Activated T-cell treated with anti-CD3 and anti-CD28 coated beads, Interleukin-2, amount 50 U/mL, for 4 hours (primary cell): ENCODE results near the gene LLGL2. TPM values are rescaled to one million over a fixed set of nuclear protein-coding genes. Genes with fewer than 3 reads are reported as not detected.

ENCODE experiments used
- ATAC-seq, 2 donors: fragments of 200-7000 bp; cut with Tn5 transposase; one replicate each; pipeline ENCODE4 v1.10.0; 2021
- DNase-seq: peaks from one replicate; pipeline ENCODE4 v3.0.0-alpha.2; 2020
- H3K27me3 Mint-ChIP-seq: one replicate; pipeline ENCODE4 v1.8.0; 2021; ENCODE audit warnings: low read depth, mixed read lengths
- H3K36me3 Mint-ChIP-seq: one replicate; pipeline ENCODE4 v1.8.0; 2022; ENCODE audit warnings: mixed read lengths; ENCODE audit not compliant: insufficient read depth
- H3K4me1 Mint-ChIP-seq: one replicate; pipeline ENCODE4 v1.8.0; 2021; ENCODE audit warnings: low read depth, mixed read lengths
- H3K4me3 Mint-ChIP-seq: one replicate; pipeline ENCODE4 v1.8.0; 2021; ENCODE audit warnings: mild to moderate bottlenecking, moderate library complexity, mixed read lengths
- H3K9me3 Mint-ChIP-seq: one replicate; pipeline ENCODE4 v1.8.0; 2021; ENCODE audit warnings: mixed read lengths
- total RNA-seq, 3 donors: library from RNA; stranded (reverse); gene quantifications; one replicate each; pipeline ENCODE4 v1.2.1, GENCODE V29; 2021

Gene LLGL2
- total RNA-seq, 3 donors from 2014 or later = 9.5 to 14.1 (median 10.2) TPM

DNA sequence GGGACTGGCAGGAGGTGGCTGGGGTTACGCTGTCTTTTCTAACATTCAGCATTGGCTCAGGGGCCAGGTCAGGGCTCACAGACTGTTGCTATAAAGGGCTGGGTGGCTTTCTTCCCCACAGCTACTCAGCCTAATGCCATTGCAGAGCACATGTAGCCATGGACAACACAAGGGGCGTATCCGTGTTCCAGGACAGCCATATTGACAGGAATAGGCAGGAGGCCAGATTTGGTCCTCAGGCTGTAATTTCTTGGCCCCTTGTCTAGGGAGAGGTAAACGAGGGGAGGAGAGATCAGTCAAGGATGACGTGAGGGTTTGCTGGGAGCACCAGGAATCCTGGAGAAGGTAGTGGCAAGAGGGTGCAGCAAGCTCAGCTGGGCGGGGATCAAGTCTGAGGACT is 40.9 kb downstream of the LLGL2 start:
- H3K27me3 Mint-ChIP-seq = no peaks in the 10 kb centered on the region
- peaks cover 12% of the 10 kb centered on the region for H3K36me3 Mint-ChIP-seq
- no peaks in the 10 kb centered on the region for H3K4me1 Mint-ChIP-seq
- no peak for DNase-seq
- H3K4me3 Mint-ChIP-seq = no peak overlapping the region
- no peak for ATAC-seq
- H3K9me3 Mint-ChIP-seq = no peaks in the 10 kb centered on the region

DNA sequence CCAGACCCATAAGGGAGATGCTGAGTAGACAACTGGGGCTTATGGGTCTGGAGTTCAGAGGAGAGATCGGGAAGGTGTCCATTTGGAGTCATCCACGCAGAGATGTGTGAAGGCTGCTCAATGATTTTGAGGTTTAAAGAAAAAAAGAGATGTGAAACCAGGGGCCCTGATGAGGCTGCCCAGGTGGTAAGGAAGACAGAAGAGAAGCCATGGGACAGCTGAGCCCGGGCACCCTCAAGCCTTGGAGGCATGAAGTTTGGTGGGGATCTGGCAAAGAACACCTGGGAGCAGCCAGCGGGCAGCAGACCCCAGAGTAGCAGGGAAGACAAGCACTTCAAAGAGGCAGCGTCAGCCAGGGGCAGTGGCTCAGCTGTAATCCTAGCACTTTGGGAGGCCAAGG is 41.3 kb downstream of the LLGL2 start:
- Mint-ChIP-seq H3K4me3 (no peak overlapping the region), H3K36me3 (peaks cover 12% of the 10 kb centered on the region), H3K9me3 (no peaks in the 10 kb centered on the region), H3K4me1 (no peaks in the 10 kb centered on the region), H3K27me3 (no peaks in the 10 kb centered on the region)
- DNase-seq (no peak), ATAC-seq (no peak)

DNA sequence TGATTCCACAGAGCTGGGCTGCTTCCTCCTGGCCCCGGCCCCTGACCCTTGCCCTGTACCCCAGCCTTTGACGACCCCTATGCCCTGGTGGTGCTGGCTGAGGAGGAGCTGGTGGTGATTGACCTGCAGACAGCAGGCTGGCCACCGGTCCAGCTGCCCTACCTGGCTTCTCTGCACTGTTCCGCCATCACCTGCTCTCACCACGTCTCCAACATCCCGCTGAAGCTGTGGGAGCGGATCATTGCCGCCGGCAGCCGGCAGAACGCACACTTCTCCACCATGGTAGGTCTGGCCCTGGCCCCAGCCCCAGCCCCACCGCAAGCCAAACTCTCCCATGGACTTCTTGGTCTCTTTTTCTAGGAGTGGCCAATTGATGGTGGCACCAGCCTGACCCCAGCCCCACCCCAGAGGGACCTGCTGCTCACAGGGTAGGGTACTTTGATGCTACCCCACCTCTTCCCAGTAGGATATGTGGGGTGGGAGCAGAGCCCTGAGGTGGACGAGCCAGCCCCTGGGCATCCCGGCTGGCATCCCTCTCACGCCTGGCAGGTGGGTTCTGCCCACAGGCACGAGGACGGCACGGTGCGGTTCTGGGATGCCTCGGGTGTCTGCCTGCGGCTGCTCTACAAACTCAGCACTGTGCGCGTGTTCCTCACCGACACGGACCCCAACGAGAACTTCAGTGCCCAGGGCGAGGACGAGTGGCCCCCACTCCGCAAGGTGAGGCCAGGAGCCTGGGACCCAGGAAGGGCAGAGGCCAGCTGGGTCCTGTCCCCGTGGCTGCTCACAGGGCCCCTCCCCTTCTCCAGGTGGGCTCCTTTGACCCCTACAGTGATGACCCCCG is 43.1 kb downstream of the LLGL2 start:
- H3K27me3 Mint-ChIP-seq = no peaks in the 10 kb centered on the region
- H3K36me3 Mint-ChIP-seq = peaks cover 8% of the 10 kb centered on the region
- no peak overlapping the region for H3K4me3 Mint-ChIP-seq
- ATAC-seq (no peak), DNase-seq (no peak)
- H3K4me1 Mint-ChIP-seq = no peaks in the 10 kb centered on the region
- H3K9me3 Mint-ChIP-seq = no peaks in the 10 kb centered on the region

DNA sequence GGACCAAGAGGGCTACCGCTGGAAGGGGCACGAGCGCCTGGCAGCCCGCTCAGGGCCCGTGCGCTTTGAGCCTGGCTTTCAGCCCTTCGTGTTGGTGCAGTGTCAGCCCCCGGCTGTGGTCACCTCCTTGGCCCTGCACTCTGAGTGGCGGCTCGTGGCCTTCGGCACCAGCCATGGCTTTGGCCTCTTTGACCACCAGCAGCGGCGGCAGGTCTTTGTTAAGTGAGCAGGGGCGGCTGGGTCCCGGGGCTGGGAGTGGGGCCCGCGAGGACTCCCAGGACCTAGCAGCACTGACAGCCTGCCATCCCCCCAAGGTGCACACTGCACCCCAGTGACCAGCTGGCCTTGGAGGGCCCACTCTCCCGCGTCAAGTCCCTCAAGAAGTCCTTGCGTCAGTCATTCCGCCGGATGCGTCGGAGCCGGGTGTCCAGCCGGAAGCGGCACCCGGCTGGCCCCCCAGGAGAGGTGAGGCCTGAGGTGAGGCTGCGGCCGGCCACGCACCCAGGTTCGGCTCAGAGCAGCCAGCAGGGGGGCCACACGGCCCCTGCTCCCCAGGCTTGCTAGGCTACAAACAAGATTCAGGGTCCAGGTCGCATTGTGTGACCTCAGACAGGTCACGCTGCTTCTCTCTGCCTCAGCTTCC is 44.7 kb downstream of the LLGL2 start:
- peaks cover 8% of the 10 kb centered on the region for H3K36me3 Mint-ChIP-seq
- no peak overlapping the region for H3K4me3 Mint-ChIP-seq
- H3K9me3 Mint-ChIP-seq = no peaks in the 10 kb centered on the region
- no peaks in the 10 kb centered on the region for H3K4me1 Mint-ChIP-seq
- ATAC-seq (no peak), DNase-seq (no peak)
- no peaks in the 10 kb centered on the region for H3K27me3 Mint-ChIP-seq

DNA sequence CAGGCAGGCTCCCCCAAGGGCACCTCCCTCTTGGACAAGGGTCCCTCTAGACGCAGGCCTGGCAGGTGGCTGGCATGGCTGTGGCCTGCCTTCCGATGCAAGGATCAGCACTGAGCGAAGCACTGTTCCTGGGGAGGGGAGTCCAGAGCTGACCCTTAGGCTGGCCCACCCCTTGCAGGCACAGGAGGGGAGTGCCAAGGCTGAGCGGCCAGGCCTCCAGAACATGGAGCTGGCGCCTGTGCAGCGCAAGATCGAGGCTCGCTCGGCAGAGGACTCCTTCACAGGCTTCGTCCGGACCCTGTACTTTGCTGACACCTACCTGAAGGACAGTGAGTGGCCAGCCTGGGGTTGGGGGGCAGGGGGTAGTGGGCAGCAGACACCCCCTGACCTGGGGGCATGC is 45.3 kb downstream of the LLGL2 start:
- H3K4me1 Mint-ChIP-seq = no peaks in the 10 kb centered on the region
- peaks cover 8% of the 10 kb centered on the region for H3K36me3 Mint-ChIP-seq
- ATAC-seq (no peak), DNase-seq (no peak)
- no peaks in the 10 kb centered on the region for H3K27me3 Mint-ChIP-seq
- no peak overlapping the region for H3K4me3 Mint-ChIP-seq
- H3K9me3 Mint-ChIP-seq = no peaks in the 10 kb centered on the region

DNA sequence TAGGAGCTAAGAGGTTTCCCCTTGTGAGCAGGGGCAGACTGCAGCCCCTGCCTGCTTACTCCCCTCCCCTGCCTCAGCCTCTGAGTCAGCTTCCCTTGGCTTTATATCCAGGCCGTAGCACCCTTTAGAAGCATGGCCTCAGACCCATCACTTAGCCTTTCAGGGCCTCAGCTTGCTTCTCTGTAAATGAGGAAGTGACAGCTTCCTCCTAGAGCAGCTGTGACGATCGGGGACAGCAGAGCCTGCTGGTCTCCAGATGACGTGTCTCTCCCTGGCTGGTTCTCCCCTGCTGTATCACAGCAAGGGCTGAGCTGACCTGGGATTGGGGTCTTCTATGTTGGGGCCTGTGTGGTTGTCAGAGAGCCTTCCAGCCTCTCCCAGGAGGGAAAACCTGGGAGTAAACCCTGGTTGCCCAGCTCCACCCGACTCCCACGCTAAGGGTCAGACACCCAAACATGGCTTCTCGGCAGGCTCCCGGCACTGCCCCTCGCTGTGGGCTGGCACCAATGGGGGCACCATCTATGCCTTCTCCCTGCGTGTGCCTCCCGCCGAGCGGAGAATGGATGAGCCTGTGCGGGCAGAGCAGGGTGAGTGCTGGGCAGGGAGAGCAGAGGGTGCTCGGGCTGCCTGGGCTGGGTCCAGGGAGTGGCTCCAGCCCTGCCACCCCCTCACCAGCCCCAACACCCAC is 45.8 kb downstream of the LLGL2 start:
- peaks cover 6% of the 10 kb centered on the region for H3K36me3 Mint-ChIP-seq
- H3K27me3 Mint-ChIP-seq = no peaks in the 10 kb centered on the region
- ATAC-seq = peak in 1 of 2 donors; percentile 32
- H3K4me1 Mint-ChIP-seq = no peaks in the 10 kb centered on the region
- no peaks in the 10 kb centered on the region for H3K9me3 Mint-ChIP-seq
- DNase-seq = no peak
- H3K4me3 Mint-ChIP-seq = no peak overlapping the region

DNA sequence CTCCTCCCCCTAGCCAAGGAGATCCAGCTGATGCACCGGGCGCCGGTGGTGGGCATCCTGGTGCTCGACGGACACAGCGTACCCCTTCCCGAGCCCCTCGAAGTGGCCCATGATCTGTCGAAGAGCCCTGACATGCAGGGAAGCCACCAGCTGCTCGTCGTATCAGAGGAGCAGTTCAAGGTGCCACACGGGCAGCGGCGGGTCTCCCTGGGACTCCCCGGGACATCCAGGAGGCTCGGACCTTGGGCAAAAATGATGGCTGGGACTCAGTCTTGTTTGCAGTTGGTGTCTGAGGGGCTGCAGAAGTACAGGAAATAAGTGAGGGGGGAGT is 46.4 kb downstream of the LLGL2 start:
- Mint-ChIP-seq H3K27me3 (no peaks in the 10 kb centered on the region), H3K9me3 (no peaks in the 10 kb centered on the region), H3K4me1 (no peaks in the 10 kb centered on the region), H3K4me3 (no peak overlapping the region), H3K36me3 (peaks cover under 1% of the 10 kb centered on the region)
- DNase-seq = no peak
- ATAC-seq = no peak

DNA sequence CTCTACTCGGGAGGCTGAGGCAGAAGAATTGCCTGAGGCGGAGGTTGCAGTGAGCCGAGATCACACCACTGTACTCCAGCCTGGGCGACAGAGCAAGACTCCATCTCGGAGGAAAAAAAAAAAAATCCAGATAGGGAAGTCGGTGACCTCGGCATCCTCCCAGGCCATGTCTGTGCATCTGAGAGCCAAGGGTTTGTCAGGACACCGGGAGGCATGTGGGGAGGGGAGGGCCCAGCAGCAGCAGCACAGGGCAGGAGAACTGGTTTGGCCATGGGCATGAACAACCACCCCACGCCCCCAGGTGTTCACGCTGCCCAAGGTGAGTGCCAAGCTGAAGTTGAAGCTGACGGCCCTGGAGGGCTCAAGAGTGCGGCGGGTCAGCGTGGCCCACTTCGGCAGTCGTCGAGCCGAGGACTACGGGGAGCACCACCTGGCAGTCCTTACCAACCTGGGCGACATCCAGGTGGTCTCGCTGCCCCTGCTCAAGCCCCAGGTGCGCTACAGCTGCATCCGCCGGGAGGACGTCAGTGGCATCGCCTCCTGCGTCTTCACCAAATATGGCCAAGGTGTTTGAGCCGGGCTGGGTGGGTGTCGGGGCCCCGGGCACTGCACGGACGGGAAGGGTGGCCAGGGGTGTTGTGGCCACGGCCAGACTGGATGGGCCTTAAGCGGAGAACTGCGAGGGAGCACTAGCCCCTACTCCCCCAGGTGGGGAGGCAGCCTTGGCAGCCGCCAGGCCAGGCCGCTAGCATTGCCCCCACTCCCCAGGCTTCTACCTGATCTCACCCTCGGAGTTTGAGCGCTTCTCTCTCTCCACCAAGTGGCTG is 47.4 kb downstream of the LLGL2 start:
- no peaks in the 10 kb centered on the region for H3K36me3 Mint-ChIP-seq
- DNase-seq = no peak
- no peaks in the 10 kb centered on the region for H3K27me3 Mint-ChIP-seq
- no peak for ATAC-seq
- no peaks in the 10 kb centered on the region for H3K4me1 Mint-ChIP-seq
- H3K9me3 Mint-ChIP-seq = no peaks in the 10 kb centered on the region
- H3K4me3 Mint-ChIP-seq = no peak overlapping the region

DNA sequence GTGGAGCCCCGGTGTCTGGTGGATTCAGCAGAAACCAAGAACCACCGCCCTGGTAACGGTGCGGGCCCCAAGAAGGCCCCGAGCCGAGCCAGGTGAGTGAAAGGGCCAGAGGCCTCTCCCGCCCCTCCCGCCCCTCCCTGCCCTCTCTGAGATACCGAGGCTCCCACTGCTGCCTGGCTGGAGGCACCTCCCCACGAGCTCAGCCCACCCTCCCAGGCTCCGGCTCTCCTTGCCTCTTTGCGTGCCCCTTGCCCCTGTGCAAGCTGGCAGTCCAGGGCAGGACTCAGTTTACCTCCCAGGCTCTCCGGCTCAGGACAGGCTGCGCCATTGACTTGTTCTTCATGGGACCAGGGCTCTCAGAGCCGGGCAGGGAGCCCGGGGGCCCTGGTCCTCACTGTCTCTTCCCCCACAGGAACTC is 48.1 kb downstream of the LLGL2 start:
- H3K4me1 Mint-ChIP-seq = no peaks in the 10 kb centered on the region
- no peak for ATAC-seq
- no peaks in the 10 kb centered on the region for H3K36me3 Mint-ChIP-seq
- H3K9me3 Mint-ChIP-seq = no peaks in the 10 kb centered on the region
- no peaks in the 10 kb centered on the region for H3K27me3 Mint-ChIP-seq
- DNase-seq = no peak
- H3K4me3 Mint-ChIP-seq = no peak overlapping the region

DNA sequence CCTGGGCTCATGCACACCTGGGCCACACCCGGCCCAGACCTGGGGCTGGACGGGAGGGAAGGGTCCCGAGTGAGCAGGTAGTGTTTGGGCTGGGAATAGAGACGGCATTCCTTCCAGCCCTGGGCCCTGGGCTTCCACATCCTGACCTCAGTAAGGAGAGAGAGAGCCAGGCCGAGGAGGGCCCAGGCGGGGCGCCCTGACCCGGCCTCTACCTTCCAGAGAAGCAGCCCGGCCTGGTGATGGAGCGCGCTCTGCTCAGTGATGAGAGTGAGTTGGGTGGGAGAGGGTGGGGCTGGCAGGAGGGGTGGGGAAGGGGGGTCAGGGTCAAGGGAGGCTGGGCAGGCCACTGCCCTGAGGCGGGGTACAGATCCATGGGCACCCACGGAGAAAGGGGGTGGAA is 48.5 kb downstream of the LLGL2 start:
- no peaks in the 10 kb centered on the region for H3K9me3 Mint-ChIP-seq
- no peaks in the 10 kb centered on the region for H3K27me3 Mint-ChIP-seq
- ATAC-seq = no peak
- H3K36me3 Mint-ChIP-seq = no peaks in the 10 kb centered on the region
- no peak for DNase-seq
- H3K4me1 Mint-ChIP-seq = no peaks in the 10 kb centered on the region
- H3K4me3 Mint-ChIP-seq = no peak overlapping the region

DNA sequence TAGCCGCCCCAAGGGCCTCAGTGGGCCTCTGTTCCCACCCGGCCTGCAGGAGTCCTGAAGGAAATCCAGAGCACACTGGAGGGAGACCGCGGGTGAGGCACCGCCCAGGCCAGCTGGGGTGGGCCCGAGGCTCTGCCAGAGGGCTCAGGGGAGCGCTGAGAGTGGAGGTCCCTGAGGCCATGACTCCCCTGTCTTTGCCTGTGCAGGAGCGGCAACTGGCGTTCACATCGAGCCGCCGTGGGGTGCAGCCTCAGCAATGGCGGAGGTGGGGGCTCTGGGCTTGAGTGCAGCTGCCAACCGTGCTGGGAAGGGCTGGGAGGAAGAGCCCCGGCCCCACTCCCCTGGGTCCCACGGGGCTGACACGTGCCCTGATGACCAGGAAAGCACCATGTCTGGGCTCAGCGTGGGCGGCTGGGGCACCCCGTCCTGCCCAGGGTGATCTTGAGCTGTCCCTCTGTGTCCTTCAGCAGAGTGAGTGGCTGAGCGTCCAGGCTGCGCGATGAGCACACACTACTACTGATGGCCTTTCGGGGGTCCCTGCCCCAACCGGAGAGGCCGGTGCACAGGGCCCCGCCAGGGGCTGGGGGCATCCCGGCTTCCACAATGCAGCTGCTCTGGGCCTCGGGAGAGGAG is 49.0 kb downstream of the LLGL2 start:
- no peak overlapping the region for H3K4me3 Mint-ChIP-seq
- DNase-seq (no peak), ATAC-seq (no peak)
- no peaks in the 10 kb centered on the region for H3K4me1 Mint-ChIP-seq
- H3K9me3 Mint-ChIP-seq = no peaks in the 10 kb centered on the region
- H3K27me3 Mint-ChIP-seq = no peaks in the 10 kb centered on the region
- no peaks in the 10 kb centered on the region for H3K36me3 Mint-ChIP-seq

DNA sequence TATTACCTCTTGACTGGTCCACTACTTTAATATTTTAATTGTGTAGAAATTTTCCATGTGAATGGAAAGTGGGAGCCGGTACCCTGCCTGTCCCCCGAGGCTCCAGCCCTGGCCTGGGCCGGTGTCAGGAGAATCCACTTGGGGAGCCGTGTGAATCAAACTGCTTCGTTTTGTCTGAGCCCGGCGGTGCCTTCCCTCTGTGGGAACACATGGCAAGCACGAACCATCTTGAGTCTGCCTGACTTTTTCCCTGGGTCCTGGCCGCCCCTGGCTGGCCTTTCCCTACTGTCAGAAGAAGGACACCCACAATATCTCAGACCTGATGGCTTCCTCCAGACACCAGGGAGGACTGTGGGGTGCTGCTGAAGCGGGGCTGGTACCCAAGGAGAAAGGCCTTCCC is 49.7 kb downstream of the LLGL2 start:
- no peak for ATAC-seq
- Mint-ChIP-seq H3K27me3 (no peaks in the 10 kb centered on the region), H3K36me3 (no peaks in the 10 kb centered on the region), H3K4me1 (no peaks in the 10 kb centered on the region), H3K4me3 (no peak overlapping the region), H3K9me3 (no peaks in the 10 kb centered on the region)
- no peak for DNase-seq

DNA sequence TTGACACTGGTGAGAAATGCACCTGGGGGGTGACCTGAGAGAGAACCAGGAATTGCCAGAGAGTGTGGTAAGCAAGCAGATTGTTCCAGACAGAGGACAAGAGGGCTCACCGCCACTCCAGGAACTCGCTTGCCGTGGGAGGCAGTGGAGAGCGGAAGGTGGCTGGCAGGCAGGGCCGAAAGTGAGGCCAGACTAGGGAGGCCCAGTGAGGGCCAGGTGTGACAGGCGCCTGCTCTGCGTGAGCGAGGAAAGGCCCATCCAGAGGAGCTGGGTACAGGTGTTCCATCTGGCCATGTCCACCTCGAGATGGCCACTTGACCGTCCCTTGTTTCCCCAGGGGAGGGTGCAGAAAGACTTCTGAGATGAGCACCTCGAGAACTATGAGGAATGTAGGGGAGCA is 50.2 kb downstream of the LLGL2 start:
- no peaks in the 10 kb centered on the region for H3K9me3 Mint-ChIP-seq

DNA sequence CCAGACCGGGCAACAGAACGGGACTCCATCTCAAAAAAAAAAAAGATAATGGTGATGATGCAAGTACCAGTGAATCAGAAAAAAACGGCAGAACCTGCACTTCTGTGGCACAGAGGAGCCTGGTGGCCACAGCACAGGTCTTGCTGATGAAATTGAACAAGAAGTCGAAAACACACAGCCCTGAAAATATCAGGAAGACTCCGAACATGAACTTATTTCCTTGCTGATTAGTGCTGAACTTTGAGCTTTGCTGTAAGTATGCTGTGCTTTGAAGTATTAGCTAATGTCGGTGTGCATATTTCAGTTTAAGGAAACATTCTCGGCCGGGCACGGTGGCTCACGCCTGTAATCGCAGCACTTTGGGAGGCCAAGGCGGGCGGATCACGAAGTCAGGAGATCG is 51.2 kb downstream of the LLGL2 start:
- no peak for ATAC-seq
- H3K4me1 Mint-ChIP-seq = peaks cover 5% of the 10 kb centered on the region
- no peaks in the 10 kb centered on the region for H3K36me3 Mint-ChIP-seq
- no peak for DNase-seq
- H3K9me3 Mint-ChIP-seq = peaks cover 3% of the 10 kb centered on the region
- no peak overlapping the region for H3K4me3 Mint-ChIP-seq
- peaks cover 2% of the 10 kb centered on the region for H3K27me3 Mint-ChIP-seq

More for the DNA sequence above, 50.2 kb downstream of the LLGL2 start:
- DNase-seq = no peak
- H3K27me3 Mint-ChIP-seq = no peaks in the 10 kb centered on the region
- ATAC-seq = no peak
- H3K4me1 Mint-ChIP-seq = no peaks in the 10 kb centered on the region
- H3K36me3 Mint-ChIP-seq = no peaks in the 10 kb centered on the region
- H3K4me3 Mint-ChIP-seq = no peak overlapping the region
